HuH-7.5 (cell line): ENCODE measurements around the gene LRRK1.

Experiments used
- DNase-seq: peaks from one replicate; pipeline ENCODE4 v3.0.0; 2011; ENCODE audit warnings: low spot score

Gene LRRK1

GRCh38 chr15:101004986-101005747 lies 86.0 kb downstream of the LRRK1 start:
- DNase-seq, result no peak

DNA sequence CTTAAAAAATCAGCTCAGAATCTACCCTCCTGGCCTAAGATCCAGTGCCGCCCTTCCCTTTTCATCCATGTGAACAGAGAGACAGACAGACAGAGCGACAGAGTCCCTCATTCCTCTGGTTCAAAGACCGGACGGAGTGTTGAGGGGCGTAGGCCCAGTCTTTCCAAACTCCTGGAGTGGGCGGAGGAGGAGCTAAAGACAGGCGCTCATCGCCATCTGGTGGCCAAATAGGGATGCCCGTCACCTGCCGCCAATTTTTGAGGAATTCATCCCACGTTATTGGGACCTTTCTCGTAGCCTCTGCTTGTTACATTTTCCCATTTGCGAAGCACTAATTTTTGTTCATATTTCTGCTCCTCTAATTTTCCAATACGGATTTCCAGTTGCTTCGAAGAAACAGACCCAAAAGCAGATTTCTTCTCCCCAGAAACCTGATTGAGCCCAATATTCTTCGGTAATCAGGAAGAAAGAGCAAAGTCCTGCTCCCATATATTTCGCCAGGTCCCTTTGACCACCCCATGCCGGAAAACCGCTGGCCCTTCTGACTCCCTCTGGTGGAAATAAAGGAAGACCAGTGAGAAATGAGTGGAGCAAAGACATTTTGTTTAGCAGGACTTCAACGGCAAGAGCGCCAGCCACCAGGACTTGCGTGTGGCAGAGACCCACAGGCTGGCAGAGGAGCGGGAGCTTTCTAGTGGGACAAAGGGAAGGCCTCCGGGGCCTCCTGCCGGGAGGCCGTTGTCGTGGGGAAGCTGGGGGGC lies 88.0 kb downstream of the LRRK1 start:
- peak; percentile 88 for DNase-seq

DNA sequence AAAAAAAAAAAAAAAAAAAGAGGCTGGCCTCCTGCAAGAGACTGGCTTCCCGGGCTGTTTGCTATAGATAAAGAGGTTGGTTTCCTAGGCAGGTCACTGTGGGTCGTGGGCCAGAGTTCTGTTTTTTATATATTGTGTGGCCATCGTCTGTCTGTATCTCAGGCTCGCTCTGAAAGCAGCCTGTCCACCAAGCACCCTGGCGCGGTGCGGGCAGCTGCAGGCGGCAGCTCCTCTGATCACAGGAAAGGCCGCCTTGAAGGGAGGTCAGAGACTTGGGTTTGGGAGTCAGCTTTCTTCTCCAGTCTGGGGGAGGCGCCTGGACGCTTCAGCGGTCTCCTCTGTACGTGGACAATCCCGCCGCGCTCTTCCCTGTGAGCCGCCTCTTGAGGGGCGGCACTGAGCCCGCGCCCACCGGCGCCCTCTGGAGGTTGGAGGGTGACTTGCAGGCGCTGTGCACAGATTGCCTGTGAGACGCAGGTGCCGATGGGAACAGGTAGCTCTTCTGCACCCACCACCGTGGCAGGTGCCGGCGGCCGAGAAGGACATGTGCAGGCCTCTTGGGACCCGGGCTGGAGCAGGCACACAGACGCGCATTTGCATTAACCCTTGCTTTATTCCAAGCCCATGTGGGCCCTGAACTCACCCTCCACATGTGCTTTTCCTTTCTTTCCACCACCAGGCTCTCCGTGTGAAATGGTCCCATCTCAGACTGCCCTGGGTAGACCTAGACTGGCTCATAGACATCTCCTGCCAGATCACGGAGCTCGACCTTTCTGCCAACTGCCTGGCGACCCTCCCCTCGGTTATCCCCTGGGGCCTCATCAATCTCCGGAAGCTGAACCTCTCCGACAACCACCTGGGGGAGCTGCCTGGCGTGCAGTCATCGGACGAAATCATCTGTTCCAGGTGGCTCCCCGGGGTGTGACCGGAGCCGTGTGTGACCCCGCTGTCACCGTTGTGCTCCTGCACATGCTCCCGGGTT lies 89.3 kb downstream of the LRRK1 start:
- peak; percentile 86 for DNase-seq

DNA sequence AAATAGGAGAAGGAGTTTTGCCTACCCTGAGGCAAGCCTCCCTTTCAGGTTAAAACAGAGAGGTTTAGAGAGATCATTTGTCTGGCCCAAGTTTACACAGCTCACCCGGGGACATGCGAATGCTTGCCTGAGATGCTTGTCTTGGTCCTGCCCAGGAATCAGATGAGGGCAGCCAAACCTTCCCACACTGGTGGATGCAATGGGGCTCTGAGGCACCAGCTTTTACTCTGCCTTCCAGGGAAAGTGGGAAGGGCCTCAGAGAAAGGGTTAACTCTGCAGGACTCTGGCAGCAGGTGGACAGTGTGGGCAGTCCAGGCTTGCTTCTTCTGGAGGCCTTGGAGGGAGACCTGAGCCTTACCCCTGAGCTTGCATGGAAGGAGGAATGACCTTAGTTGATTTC lies 90.0 kb downstream of the LRRK1 start:
- DNase-seq, result no peak

- no peak for DNase-seq
These were observed 91.6 kb downstream of the LRRK1 start for GRCh38 chr15:101010781-101011180.

- no peak for DNase-seq
These were observed 93.4 kb downstream of the LRRK1 start for GRCh38 chr15:101012326-101013200.

- no peak for DNase-seq
These were observed 94.0 kb downstream of the LRRK1 start for GRCh38 chr15:101013201-101013550.

GRCh38 chr15:101013769-101014675 lies 94.9 kb downstream of the LRRK1 start:
- no peak for DNase-seq

DNA sequence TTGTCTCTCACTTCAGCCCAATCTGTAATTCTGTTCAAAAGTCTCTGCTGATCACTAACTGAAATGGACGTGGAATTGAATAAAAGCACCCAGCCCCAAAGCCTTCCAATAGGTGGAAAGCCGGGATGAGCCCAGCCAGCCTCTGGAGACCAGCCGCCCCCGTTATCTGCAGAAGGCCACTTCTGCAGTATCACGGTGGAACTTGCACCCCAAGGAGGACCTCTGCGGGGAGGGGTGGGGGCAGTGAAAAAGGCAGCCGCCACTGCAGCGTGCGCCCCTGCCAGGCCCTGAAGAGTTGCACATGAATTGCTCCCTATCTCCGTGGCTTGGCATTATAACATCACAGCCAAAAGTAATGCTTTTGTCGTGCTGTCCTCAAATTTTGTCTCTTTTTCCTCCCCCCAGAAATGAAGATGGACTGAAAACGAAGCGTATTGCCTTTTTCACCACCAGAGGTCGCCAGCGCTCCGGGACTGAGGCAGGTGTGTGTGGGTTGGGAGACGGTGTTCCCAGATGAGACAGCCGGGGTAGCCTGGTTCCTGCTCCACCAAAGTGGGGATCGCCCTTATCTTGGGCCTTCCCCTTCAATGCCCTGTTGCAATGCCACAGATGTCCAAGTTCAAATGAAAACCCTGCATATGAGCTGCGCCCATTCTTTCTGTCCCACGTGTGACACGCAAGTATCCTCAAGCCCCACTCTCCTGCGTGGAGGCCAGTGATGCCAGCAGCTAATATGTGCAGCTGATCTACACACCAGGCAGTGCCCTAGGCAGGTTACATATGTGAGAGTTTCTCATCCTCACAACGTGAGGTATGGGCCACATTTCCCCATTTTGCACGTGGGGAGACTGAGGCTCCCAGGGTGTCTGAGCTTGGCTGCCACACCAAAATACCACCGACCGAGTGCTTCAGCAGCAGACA lies 96.0 kb downstream of the LRRK1 start:
- DNase-seq, result peak; percentile 93

DNA sequence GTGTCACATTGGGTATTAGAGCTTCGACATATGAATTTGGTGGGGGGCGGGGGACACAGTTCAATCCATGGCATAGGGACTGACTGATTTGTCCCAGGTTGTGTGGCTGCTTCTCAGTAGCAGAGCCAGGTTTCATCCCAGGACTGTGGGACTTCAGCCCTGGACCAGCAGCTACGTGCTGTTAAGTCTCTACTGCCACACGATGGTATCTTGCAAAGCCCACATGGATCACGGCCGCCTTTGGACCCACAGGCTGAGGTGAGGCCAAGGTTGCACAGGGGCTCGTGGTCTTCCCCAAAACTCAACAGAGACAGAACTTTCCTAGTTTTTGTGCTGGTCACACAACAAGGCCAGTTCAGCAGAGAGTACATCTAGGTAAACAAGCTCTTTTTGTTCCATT lies 97.4 kb downstream of the LRRK1 start:
- DNase-seq, result no peak

- DNase-seq, result no peak
These were observed 98.1 kb downstream of the LRRK1 start for GRCh38 chr15:101017093-101017754.

- no peak for DNase-seq
These were observed 98.9 kb downstream of the LRRK1 start for GRCh38 chr15:101018016-101018415.

- DNase-seq, result no peak
These were observed 99.3 kb downstream of the LRRK1 start for GRCh38 chr15:101018450-101018849.

DNA sequence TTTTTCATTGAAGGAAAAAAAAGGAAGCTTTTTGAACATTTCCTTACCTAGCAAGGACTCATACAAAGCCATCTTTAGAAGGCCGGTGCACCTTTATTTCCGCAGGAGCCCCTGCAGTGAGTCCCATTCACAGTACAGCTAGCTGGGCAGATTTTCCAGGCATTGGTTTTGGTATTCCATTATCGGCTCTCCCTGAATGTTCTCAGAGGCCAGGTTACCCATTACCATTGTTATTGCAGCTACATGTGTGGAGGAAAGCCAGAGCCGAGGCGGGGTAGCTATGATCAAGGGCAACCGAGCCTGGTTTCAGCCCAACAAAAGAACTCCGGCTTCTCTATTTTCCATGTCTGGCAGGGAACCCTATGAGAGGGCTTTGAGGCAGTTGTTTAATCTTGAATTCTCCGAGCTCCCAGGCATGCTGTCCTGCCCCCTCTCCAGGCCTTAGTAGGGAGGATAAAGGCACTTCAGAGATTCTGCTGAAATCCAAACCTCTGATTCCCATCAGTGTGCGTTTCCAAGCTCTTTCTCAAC lies 100.3 kb downstream of the LRRK1 start:
- no peak for DNase-seq

- no peak for DNase-seq
These were observed 101.3 kb downstream of the LRRK1 start for GRCh38 chr15:101020451-101020850.

DNA sequence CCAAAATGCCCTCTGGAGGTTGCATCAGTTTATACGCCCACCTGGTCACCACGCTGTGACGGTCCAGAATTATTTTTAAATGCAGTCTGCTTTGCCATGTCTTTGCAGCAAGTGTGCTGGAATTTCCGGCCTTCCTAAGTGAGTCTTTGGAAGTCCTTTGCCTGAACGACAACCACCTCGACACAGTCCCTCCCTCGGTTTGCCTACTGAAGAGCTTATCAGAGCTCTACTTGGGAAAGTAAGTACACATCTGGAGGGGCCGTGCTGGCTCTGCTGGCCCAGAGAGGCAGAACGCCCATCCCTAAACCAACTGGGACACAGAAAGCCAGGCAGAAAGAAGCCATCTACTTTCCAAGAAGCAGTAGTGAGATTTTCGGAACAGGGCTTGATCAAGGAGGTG lies 101.8 kb downstream of the LRRK1 start:
- DNase-seq, result no peak

DNA sequence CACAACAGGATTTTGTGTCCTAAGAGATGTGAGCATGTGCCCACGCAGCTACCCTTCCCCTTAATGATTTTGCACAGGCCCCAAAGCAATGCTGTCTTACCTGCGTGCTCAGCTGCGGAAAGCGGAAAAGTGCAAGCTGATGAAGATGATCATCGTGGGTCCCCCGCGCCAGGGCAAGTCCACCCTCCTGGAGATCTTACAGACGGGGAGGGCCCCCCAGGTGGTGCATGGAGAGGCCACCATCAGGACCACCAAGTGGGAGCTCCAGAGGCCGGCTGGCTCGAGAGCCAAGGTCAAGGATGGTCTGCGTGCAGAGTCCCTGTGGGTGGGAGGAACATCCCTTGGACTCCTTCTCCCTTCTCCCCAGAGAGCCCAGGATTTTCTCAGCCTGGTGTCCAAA lies 103.1 kb downstream of the LRRK1 start:
- DNase-seq, result no peak

GRCh38 chr15:101022876-101023275 lies 103.7 kb downstream of the LRRK1 start:
- DNase-seq, result no peak
